ENCODE results near the gene MFAP4. TPM values are rescaled to one million over a fixed set of nuclear protein-coding genes. Genes with fewer than 3 reads are reported as not detected.

The MFAP4 gene
- polyA plus RNA-seq, 3 donors = 0.12 to 0.73 (median 0.12) TPM

DNA sequence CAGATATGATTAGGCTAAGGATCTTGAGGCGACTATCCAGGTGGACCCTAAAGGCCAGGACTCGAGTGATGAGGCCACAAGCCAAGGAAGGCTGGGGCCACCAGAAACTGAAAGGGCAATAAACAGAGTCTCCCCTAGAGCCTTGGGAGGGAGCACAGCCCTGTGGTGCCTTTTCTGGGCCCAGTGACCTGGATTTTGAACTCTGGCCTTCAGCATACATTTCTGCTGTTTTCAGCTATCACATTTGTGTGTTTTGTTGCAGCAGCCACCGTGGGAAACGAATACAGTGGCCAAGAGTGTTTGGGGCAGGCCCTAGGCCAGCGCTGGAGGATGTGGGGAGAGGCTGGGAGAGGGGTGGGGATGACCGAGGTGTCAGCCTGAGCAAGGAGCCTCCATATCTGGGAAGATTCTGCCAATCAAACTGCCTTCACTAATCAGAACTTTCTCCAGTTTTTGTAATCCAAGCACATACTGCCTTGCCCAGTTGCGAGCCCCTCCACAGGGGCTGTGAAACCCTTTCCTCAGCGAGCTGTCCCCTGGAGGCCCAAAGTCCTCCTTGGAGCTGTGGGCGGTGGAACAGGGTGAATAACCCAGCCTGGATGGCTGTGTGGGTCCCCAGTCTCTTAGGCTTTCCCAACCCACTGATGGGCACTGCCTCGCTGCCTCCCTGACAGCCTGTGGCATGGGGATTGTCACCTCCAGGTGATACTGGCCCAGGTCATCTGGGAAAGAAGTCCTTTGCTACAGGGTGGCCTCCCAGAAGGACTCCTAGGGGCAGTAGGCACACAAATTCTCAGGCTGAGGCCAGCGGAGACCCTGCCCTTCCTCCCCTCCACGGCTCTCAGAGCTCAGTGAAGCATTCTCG, 41.3 kb downstream of the MFAP4 start:
- H3K36me3 ChIP-seq (replicated peaks in 1 of 2; ENCODE audit: control insufficient read depth in 1 of 2, insufficient read depth in 2 of 2, low read length in 2 of 2) = no peaks in the 10 kb centered on the region
- Mint-ChIP-seq H3K9me3 (no peaks in the 10 kb centered on the region), H3K4me1 (no peaks in the 10 kb centered on the region), H3K36me3 (no peaks in the 10 kb centered on the region), H3K4me3 (no peak overlapping the region), H3K27ac (no peak overlapping the region), H3K27me3 (ENCODE audit: low read depth in 3 of 3) (peaks cover 6 to 27% (median 19%) of the 10 kb centered on the region in 3 donors)
- no peak overlapping the region for H3K9ac ChIP-seq (ENCODE audit: insufficient read depth, low read length, poor library complexity, severe bottlenecking)
- no peaks in the 10 kb centered on the region for H3K9me3 ChIP-seq (replicated peaks in 1 of 2; ENCODE audit: control insufficient read depth in 1 of 2, insufficient read depth in 1 of 2, low read length in 2 of 2)
- H3K4me3 ChIP-seq (replicated peaks in 1 of 3; ENCODE audit: low read depth in 2 of 3, low read length in 3 of 3) = no peak overlapping the region
- 95% methylated on average over 8 of the region's 13 CpGs for WGBS (ENCODE audit: insufficient coverage)
- H3K27ac ChIP-seq (ENCODE audit: low read depth in 1 of 2, low read length in 2 of 2) = no peak overlapping the region
- no peaks in the 10 kb centered on the region for H3K27me3 ChIP-seq (ENCODE audit: control insufficient read depth in 2 of 2, insufficient read depth in 2 of 2, low read length in 2 of 2)
- no peak overlapping the region for H3K4me2 ChIP-seq (replicated peaks; ENCODE audit: extremely low read depth, low read length, poor library complexity, severe bottlenecking)
- TF ChIP-seq, protein P1, sequence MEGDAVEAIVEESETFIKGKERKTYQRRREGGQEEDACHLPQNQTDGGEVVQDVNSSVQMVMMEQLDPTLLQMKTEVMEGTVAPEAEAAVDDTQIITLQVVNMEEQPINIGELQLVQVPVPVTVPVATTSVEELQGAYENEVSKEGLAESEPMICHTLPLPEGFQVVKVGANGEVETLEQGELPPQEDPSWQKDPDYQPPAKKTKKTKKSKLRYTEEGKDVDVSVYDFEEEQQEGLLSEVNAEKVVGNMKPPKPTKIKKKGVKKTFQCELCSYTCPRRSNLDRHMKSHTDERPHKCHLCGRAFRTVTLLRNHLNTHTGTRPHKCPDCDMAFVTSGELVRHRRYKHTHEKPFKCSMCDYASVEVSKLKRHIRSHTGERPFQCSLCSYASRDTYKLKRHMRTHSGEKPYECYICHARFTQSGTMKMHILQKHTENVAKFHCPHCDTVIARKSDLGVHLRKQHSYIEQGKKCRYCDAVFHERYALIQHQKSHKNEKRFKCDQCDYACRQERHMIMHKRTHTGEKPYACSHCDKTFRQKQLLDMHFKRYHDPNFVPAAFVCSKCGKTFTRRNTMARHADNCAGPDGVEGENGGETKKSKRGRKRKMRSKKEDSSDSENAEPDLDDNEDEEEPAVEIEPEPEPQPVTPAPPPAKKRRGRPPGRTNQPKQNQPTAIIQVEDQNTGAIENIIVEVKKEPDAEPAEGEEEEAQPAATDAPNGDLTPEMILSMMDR (IDR thresholded peaks at IDR 0.05) = no peak
- H3K4me1 ChIP-seq (ENCODE audit: control insufficient read depth in 1 of 2, insufficient read depth in 2 of 2, low read length in 2 of 2) = no peaks in the 10 kb centered on the region
- H3K79me2 ChIP-seq (ENCODE audit: insufficient read depth, low read length) = no peaks in the 10 kb centered on the region
- no peak overlapping the region for H2AFZ ChIP-seq (ENCODE audit: insufficient read depth, low read depth, low read length, poor library complexity, severe bottlenecking)
- H4K20me1 ChIP-seq (ENCODE audit: insufficient read depth, low read length) = no peaks in the 10 kb centered on the region
- no peak for DNase-seq
- intact Hi-C loops (cut with micrococcal nuclease) = no loop called here

DNA sequence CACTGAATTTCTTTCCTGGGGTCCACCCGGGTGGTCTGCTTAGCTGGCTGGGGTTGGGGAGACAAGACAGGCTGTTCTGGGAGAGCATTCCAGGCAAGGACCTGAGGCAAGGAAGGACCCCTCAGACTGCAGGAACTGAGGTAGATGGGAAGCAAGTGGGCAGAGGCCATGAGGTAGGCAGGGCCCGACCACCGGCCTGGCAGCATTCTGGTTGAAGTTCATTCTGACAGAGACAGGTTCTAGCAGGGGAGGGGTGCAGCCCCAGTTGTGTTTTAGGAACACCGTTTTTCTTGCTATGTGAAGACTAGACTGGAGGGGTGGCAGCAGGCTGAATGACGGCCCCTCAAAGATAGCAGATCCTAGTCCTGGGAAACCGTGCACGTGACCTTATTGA, 41.9 kb downstream of the MFAP4 start:
- no peak overlapping the region for H2AFZ ChIP-seq (ENCODE audit: insufficient read depth, low read depth, low read length, poor library complexity, severe bottlenecking)
- no peak overlapping the region for H3K4me2 ChIP-seq (replicated peaks; ENCODE audit: extremely low read depth, low read length, poor library complexity, severe bottlenecking)
- H3K9ac ChIP-seq (ENCODE audit: insufficient read depth, low read length, poor library complexity, severe bottlenecking) = no peak overlapping the region
- no peaks in the 10 kb centered on the region for H3K79me2 ChIP-seq (ENCODE audit: insufficient read depth, low read length)
- H3K4me1 ChIP-seq (ENCODE audit: control insufficient read depth in 1 of 2, insufficient read depth in 2 of 2, low read length in 2 of 2) = no peaks in the 10 kb centered on the region
- H3K9me3 Mint-ChIP-seq = no peaks in the 10 kb centered on the region
- H4K20me1 ChIP-seq (ENCODE audit: insufficient read depth, low read length) = no peaks in the 10 kb centered on the region
- TF ChIP-seq, protein P1 (IDR thresholded peaks at IDR 0.05) = no peak
- H3K27me3 Mint-ChIP-seq (ENCODE audit: low read depth in 3 of 3) = peaks cover 8 to 26% (median 14%) of the 10 kb centered on the region in 3 donors
- no peaks in the 10 kb centered on the region for H3K9me3 ChIP-seq (replicated peaks in 1 of 2; ENCODE audit: control insufficient read depth in 1 of 2, insufficient read depth in 1 of 2, low read length in 2 of 2)
- H3K27me3 ChIP-seq (ENCODE audit: control insufficient read depth in 2 of 2, insufficient read depth in 2 of 2, low read length in 2 of 2) = no peaks in the 10 kb centered on the region
- intact Hi-C loops (cut with micrococcal nuclease) = no loop called here
- 97% methylated on average over 7 of the region's 7 CpGs for WGBS (ENCODE audit: insufficient coverage)
- DNase-seq = no peak
- H3K4me3 ChIP-seq (replicated peaks in 1 of 3; ENCODE audit: low read depth in 2 of 3, low read length in 3 of 3) = no peak overlapping the region
- no peaks in the 10 kb centered on the region for H3K4me1 Mint-ChIP-seq
- H3K27ac Mint-ChIP-seq = no peak overlapping the region
- H3K27ac ChIP-seq (ENCODE audit: low read depth in 1 of 2, low read length in 2 of 2) = no peak overlapping the region
- no peaks in the 10 kb centered on the region for H3K36me3 Mint-ChIP-seq
- no peak overlapping the region for H3K4me3 Mint-ChIP-seq
- H3K36me3 ChIP-seq (replicated peaks in 1 of 2; ENCODE audit: control insufficient read depth in 1 of 2, insufficient read depth in 2 of 2, low read length in 2 of 2) = no peaks in the 10 kb centered on the region
